Right hindlimb (tissue), 1 donor: ENCODE data around the gene PTPN14.

Experiments used
- DNase-seq: peaks from one replicate; pipeline ENCODE4 v3.0.0-alpha.2; 2018

The PTPN14 gene

DNA sequence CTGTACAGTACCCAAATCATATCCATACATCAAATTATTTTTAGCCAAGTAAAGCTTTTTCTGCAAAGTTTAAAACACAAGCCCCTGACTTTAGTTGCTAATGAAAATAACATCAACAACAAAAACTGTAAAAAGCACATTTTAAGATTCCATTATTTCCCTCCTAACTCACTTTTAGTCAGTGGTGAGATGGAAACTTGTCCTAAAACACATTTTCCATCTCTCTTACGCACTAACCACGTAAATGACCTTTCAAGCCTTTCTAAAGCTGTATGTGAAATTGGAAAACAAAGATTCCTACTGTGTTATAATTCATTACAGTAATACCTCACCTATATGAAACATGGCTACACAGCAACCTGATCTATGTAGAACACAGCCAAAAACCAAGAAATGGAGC lies 77.5 kb downstream of the PTPN14 start:
- DNase-seq = no peak

DNA sequence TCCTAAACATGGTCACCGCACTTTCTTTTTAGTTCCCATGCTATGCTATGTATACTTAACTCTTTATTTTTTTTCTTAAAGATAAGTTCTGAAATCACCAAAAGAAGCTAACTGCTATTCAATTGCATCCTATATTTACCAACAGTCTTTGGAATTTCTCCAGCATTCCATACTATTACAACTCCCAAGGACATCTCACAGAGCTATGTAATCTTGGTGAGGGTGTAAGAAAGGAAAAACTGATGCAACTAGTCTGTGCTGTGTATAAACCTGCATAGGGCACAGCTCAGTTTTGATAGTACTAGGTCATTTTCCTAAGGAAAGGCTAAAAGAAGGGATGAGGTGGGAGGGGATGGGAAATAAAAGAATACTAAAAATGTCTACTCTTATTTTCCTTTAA lies 78.0 kb downstream of the PTPN14 start:
- no peak for DNase-seq

DNA sequence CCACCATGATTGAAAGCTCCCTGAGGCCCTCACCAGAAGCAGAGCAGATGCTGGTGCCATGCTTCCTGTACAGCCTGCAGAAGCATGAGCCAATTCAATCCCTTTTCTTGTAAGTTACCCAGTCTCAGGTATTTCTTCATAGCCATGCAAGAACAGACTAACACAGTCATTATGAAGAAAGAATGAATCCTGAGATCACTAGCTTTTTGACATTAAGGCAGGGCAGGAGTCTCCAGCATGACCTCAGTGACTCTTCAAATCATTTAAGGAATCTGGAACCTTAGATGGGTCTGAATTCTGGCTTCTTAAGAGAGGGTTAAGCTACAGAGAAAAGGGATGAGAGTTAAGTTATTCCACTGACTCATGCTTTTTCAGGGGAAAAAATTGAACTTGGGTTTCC lies 79.0 kb downstream of the PTPN14 start:
- DNase-seq = no peak

DNA sequence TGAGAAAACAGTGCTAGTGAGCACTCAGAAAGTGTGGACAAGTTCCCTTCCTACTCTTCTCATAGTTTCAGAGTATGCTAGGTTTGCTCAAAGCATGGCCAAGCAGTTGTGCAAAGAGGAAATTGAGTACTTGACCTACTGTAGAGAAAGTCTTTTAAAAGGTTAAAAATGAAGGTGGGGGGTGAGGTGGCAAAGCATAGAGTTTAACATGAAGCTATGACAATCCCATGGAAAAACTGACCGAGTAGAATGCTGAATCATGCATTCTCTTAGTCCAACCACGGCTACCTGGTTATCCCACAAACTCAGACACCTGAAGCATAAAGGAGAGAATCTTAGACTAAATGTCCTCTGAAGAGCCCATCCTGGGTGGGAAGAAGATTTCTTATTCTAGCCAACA lies 79.9 kb downstream of the PTPN14 start:
- no peak for DNase-seq

DNA sequence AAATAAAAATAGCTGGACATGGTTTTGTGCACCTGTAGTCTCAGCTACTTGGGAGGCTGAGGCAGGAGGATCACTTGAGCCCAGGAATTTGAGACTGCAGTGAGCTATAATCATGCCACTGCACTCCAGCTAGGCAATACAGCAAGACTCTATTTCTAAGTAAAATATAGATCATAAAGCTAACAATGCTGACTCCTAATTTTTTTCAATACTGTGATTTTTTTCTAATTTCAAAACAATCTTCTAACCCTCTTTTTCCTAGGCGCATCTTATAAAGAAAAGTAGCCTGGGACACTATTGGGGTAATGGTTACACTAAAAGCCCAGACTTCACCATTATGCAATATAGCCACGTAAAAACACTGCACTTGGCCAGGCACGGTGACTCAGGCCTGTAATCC lies 81.3 kb downstream of the PTPN14 start:
- DNase-seq = no peak

DNA sequence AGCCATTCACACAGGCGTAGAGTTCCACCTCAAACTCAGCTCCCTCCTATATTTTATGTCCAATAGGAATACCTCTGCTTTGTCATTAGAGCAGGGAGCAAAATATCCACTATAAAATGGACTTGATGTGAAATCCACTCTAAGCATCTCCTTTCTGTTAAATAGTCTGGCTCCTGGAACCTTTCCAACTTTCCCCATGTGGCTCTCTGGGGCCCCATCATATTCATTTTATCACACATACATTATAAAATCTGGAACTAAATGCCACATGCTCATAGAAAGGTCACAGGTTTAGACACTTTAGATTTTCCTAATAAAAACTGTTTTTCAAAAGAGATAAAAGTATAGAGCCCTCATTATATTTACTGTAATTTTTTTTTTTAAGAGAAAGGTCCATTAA lies 82.1 kb downstream of the PTPN14 start:
- DNase-seq = no peak

DNA sequence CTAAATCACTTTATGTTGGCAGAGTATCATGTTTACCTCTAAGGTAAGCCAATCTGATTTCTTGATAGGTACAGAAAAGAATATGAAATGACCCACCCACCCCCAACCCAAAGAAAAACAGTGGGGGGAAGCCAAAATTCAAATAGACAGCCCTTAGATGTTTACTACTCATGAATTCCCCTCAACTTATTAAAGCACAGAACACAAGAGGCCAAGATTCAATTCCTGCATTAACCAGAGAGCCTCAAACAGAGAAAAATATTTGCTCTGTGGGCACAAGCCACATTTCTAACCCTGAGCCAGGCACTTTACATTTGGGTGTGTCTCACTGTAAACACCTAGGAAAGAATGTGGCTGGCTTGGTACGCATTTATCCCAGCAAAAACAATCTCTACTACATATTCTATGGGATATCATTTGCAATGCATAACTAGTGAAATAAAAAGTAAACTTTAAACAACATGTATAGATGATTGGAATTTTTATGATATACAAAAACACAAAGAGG lies 84.3 kb downstream of the PTPN14 start:
- DNase-seq = no peak

DNA sequence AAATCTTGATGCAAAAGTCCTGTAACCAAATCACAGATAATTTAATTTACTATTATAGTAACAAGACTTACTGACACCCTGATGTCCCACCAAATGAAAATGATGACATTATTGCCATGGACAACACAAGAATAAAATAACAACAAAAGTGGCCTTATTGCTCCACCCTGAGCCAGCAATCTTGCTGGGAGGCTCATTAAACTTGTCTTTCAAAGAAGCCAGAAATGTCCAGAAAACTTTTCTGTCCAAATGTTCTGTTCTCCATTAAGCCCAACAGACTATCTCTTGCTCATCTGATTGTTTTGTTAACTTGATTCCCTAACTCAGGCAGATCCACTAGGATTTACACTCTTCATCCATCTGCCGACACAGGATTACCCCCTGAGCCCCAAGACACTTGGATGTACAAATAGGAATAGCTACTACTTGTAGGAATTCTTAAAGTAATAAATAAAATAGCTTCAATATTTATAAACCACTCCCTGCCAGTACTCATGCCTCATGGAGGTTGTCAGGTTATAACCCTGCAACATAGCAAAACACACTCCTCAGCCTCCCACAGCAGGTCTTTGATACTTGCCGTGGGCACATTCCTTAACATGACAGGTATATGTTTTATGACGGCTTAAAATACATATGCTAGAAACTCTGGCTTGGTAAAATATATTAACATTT lies 84.9 kb downstream of the PTPN14 start:
- no peak for DNase-seq

DNA sequence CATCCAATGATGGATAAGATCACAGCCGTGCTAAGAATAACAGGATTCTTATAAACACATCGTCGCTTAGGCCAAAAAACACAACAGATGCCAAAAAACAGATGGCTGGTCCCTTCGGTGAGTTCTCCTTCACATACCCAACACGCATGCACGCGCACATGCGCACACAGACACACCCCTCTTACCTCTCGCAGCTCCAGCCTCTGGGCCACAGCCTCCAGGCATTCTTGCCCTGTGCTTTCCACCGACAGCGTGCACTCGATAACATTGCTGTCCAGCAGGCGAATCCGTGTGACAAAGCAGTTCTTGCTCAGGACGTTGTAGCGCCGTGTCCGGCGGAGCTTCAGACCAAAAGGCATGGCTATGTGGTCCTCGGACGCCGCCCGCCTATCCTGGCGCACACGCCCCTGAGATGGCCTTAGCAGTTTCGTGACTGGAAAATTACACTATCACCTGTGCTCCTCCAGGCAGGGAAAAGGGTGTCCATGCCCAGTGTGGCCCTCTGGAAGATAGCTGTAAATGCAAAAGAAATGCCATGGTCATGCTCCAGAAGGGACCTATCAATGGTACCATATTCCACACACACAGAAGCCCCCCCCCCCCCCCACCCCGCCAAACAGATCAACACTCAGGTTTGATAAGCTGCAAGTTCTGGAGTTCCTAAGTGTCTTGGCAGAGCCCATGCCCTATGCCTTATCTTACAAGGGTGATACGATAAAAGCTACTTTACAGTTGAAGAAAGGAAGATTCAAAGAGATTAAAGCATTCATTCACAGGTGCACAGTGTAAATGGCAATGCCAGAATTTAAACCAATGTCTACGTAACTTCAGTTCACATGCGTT lies 86.7 kb downstream of the PTPN14 start:
- DNase-seq = no peak

DNA sequence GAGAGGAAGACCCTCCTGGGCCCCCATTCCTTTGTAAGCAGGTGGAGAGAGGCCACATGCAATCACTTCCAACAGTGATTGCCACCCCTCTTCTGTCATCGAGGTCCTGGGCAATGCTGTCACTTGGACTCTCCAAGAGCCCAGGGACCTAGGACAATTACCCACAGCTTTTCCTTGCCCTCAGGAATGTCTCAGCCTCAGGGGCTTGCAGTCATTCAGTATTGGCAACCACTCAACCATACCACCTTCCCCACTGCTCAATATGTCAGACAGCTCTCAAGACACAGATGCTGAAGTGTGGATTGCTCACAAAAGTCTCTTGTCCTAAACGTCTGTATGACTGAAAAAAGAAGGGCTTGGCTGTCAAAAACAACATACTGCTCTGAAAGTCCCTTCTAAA lies 87.8 kb downstream of the PTPN14 start:
- DNase-seq = no peak

DNA sequence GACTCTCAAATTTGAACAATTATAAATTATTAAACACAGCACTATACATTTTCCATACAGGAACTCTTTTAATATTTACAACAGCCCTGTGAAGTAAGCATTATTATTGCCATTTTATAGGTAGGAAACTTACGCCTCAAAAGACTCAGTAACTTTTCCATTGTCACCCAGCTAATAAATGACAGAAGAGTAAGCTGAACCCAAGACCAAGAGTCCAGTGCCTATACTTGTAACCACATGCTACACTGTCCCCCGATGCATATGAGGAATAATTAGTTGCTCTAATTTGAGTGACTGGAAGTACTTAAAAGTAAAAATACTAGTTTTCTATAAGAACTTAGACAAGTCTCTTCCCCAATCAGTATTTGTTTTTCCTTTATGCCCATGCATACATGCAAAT lies 88.5 kb downstream of the PTPN14 start:
- DNase-seq = no peak

DNA sequence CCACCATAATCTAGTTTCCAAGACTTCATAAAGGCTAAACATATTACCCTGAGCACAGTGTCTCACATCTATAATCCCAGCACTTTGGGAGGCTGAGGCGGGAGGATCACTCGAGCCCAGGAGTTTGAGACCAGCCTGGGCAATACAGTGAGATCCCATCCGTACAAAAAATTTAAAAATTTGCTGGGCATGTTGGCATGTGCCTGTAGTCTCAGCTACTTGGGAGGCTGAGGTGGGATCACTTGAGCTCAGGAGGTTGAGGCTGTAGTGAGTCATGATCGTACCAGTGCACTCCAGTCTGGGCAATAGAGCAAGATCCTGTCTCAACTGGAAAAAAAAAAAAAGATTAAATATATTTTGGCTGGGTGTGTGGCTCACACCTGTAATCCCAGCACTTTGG lies 90.1 kb downstream of the PTPN14 start:
- DNase-seq = no peak

DNA sequence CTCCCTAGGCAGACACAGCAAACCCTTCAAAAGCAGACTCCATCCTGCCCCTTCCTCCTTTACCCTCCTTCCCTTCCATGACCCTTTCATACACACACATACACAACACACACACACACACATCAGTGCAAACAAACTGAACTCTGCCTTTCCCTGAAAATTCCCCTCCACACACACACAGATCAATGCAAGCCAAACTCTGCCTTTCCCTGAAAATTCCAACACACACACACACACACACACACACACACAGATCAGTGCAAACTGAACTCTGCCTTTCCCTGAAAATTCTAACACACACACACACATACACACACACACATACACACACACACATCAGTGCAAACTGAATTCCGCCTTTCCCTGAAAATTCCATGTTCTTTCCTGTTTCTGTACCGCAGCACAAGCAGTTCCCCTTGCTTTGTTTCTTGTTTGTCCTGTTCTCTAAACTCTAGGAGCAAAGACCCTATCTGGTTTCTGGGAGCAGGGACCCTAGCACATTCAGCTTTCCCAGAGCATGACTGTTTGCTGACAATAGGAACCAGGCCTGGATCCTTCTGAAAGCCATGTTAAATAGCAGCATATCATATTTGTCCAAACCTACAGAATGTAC lies 91.0 kb downstream of the PTPN14 start:
- no peak for DNase-seq

DNA sequence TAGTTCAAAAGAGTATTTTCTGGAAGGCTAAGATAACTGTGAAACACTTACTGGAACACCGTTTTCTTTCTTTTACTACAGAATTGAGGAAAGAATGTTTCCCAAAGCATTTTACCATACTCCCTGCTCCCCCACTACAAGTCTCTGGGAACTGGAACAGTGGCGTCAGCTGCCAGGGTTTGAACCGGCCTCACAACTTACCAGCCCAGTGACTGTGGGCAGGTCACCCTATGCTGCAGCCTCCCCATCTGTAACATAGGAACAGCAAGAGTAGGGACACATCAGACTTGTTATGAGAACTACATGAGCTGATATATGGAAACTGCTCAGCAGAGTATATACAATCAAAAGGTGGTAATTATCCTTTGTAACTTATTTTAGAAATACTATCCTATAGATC lies 91.5 kb downstream of the PTPN14 start:
- no peak for DNase-seq

DNA sequence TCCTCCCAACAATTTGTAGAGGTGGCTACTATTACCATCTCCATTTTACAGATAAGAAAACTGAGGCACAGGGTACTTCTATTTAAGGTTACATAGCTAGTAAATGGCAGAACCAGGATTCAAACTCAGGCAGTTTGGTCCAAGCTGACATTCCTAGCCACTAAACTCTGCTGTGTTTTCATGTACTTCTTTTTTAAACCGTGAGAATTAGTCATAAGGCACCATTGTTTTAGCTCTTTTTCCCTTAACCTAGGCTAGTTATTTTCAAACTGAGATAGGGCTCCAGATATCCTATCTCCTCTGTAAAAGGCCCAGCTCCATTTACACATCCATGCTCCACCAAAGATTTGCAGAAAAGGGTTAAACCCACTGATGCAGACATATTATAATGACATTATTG lies 92.9 kb downstream of the PTPN14 start:
- no peak for DNase-seq

DNA sequence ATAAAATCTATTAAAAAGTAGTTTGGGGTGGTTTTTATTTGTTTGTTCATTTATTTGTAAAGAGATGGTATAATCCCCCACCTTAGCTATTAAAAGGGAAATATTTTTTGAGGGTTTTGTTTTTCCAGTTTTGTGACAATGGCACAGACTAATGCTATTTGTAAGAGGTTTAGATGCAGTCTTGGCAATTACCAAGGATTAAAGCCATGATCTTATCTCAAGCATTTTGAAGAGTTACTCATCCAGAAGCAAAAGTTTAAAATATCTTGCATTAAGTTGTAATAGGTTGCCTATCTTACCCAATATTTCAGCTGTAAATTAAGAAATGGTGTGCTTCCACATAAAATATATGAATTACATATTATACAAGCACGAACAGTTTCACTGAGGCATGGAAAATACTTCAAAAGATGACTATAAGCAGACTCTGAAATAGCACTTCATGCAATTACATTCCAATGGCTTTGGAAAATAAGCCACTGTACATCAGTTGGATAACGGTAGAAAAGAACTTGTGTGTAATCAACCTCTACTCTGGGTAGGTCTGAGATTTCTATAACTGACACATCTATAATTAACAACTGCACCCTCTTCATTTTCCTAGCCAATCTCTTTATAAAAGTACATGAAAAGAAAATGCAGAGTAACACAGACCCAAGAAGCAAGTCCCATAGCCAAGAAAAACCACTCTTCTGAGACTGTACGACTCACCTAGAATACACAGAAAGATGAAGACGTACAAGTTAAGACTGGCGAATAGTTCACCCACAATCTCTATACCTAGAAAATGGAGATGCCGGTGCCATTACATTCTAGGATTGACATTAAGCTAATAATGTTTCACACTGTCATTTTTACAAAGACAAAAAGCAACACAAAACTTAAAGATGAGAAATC lies 95.2 kb downstream of the PTPN14 start:
- DNase-seq = no peak

DNA sequence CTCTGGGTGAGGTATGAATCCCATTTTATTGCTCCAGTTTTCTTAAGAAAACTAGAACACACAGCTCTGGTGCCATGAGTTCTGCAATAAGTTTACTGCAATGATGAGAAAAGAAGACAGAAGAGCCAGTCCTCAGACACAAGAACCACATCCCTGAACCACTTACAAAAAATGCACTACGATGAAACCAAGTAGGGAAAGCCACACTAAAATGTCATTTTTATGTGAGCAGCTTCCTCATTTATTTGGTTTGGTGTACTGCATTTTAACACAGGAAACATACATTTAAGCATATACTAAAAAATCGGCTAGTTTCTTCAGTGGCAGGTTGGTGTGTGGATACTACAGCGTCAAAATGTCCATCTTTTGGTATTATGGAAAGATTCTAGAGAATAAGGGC lies 95.9 kb downstream of the PTPN14 start:
- no peak for DNase-seq

DNA sequence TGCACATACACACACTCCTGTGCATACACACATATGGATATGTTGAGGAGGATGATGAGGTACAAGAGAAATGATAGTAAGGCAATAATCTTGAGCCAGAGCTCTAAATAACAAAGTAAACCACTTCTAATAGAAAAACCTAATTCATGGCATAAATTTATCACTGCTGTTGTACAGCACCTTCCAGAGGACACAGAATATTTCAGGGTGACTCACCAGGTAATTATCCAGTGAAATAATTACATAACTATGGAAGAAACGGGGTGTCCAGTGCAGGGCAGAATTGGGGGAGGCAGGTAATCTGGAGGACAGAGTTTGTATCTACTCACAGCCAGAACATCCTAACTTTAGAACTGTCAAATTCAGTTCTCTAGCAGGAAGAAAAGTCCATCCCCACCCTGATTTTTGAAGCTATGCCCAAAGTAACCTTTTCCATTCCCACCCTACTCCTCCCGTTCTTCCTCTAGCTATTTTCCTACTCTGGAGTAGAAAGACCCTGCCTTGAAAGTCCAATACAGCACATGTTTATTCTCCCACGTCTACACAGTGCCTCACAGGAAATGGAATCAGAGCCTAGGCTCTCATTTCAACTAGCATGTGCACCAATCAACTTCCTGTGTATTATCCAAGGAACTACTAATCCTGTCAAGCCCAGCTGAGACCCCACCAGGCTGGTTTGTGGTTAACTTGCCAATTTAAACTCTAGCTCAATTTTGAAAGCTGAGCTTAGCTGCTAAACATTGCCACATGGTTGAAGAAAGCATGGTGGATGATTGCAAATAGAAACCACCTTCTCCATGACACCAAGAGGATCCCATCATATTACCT lies 96.6 kb downstream of the PTPN14 start:
- DNase-seq = no peak

DNA sequence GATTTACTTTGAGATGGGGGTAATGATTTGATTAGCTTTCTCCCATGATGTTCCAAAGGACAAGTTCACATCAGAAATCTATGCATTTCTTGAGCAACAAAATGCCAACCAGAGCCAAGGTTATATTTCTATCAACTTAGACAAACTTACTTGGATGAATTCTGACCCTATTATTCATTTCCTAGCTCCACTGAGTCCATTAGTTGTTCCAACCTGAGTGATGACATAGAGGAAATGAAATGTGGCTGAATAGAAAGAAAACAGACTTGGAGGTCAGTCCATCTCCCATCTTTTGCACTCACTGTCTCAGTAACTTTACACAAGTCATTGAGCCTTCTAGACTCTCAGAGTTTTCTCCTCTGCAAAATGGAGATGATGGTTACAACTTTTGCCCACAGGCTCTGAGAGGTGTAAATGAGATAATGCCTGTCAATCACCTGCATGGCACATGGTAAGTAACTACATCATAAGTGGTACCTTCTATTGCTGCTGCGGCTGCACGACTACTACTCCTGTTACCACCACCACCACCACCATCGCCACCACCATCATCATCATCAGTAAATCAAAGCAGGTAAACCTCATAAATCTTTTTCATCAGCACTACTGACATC lies 98.2 kb downstream of the PTPN14 start:
- DNase-seq = no peak

DNA sequence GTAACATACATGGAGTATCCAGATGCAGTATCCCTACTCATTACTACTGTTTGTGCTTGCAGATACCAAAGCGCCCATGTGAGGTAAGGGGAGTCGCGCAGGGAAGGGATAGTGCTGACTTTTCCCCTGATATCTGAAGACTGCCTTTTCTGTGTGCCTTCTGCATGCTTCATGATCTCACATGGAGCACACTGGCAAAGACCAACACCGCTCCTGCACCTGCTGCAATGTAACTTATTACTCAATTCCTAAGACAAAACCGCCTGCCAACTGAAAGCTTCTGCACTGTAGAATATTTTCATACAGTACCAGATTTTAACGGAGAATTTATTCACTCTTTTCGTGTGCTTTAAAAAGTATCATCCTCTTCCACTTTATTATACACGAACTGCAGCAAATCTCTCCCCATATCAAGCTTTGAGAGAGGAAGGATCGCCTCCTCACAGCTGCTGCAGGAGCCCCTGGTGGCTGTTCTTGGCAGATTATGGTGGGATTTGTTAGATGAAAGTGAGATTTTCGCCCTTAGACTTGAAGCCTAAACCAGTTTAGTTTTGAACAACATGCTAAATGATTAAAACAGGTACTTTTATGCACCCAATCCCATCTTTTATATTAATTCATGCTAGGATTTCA lies 99.1 kb downstream of the PTPN14 start:
- no peak for DNase-seq

DNA sequence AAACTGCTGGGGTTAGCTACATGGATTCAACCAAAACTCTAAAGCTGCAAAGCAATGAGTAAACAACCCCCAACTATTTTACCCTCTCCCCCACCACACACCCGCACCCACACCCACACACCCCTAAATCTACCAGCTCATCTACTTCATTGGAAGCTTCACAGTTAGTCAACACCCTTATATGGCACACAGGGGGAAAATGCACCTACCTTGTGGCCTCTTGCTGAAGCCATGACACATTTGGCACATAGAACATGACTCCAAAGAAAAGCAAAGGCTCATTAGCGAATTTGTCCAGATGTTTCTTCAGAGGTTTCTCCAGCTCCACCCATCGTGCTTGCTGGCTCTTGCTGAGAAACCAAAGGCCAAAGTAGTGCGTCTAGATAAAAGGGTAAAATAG lies 99.8 kb downstream of the PTPN14 start:
- DNase-seq = no peak
